ENCODE measurements around the gene ME3. TPM values are rescaled to one million over a fixed set of nuclear protein-coding genes. Genes with fewer than 3 reads are reported as not detected.

Gene ME3
- total and polyA plus RNA-seq, 2 experiments from 2014 or later, result 7.5 to 10.9 TPM

DNA sequence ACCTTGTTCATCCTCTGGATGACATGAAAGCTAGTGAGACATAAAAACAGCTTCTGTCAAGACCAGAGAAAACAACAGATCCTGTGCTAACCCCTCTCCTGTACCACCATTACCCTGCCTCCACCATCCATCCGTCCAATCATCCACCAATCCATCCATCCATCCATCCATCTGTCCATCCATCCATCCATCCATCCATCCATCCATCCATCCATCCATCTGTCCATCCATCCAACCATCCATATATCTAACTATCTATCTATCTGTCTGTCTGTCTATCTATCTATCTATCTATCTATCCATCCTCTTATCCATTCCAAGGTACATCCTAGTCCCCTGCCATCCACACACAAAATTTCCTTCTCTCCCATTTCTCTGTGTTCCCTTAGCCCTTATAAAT, 46.6 kb upstream of the ME3 start:
- Histone ChIP-seq H3K36me3 (ENCODE audit: low read depth) (0 out of 2 replicates have a peak, but pooled peaks cover 3% of the 10 kb centered on the region), H3K9me3 (ENCODE audit: low read depth) (no peaks in the 10 kb centered on the region), H3K27me3 (replicated peaks; ENCODE audit: insufficient read depth) (no peaks in the 10 kb centered on the region), H4K20me1 (ENCODE audit: insufficient read depth) (no peaks in the 10 kb centered on the region), H3K79me2 (ENCODE audit: insufficient read depth) (no peaks in the 10 kb centered on the region), H3K4me2 (ENCODE audit: unreplicated experiment) (peak overlapping the region; percentile 58), H3K4me1 (ENCODE audit: insufficient read depth) (peaks cover 44% of the 10 kb centered on the region), H3K27ac (no peak overlapping the region), H3K9ac (no peak overlapping the region), H2AFZ (no peak overlapping the region), H3K4me3 (no peak overlapping the region), H3K9me2 (ENCODE audit: insufficient read depth) (no peaks in the 10 kb centered on the region), H3F3A (ENCODE audit: insufficient read depth) (peaks cover 29% of the 10 kb centered on the region)
- WGBS, 2 experiments (ENCODE audit: low coverage in 1 of 2, low lambda C conversion rate in 2 of 2, missing lambda C conversion rate in 2 of 2), result 95 to 97% methylated on average over 1 of the region's 1 CpG
- no peak for TF ChIP-seq EZH2phosphoT487 (IDR thresholded peaks at IDR 0.05; ENCODE audit: insufficient read depth, low read depth)
- no peak for TF ChIP-seq EZH2 (IDR thresholded peaks at IDR 0.05; ENCODE audit: insufficient read depth, poor library complexity, severe bottlenecking)
- no peak for DNase-seq
- in situ Hi-C loops (cut with MboI), result no loop called here

DNA sequence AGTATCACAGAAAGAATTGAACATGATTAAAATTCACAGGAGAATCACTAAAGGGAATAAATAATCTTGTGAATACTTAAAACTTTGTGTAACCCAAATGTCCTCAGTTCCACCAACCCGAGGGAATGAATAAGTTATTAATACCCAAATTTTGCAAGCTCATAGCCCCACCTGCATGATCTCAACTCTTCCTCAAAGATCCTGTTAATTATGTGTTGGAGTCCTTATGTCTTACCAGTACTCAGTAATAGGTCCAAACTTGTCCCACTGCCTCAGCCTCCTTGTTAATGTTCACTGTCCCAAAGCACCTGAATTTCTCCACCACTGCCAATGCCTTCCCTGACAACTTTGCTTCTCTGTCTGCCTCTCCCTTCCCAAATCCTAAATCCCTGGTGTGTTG, 46.1 kb upstream of the ME3 start:
- Histone ChIP-seq H3K79me2 (ENCODE audit: insufficient read depth) (no peaks in the 10 kb centered on the region), H3K27me3 (replicated peaks; ENCODE audit: insufficient read depth) (no peaks in the 10 kb centered on the region), H3K27ac (no peak overlapping the region), H4K20me1 (ENCODE audit: insufficient read depth) (no peaks in the 10 kb centered on the region), H3K4me1 (ENCODE audit: insufficient read depth) (peaks cover 44% of the 10 kb centered on the region), H3K4me2 (ENCODE audit: unreplicated experiment) (no peak overlapping the region), H3K9ac (no peak overlapping the region), H3K9me3 (ENCODE audit: low read depth) (no peaks in the 10 kb centered on the region), H3K36me3 (ENCODE audit: low read depth) (0 out of 2 replicates have a peak, but pooled peaks cover 3% of the 10 kb centered on the region), H3F3A (ENCODE audit: insufficient read depth) (peaks cover 29% of the 10 kb centered on the region), H3K4me3 (no peak overlapping the region), H2AFZ (no peak overlapping the region), H3K9me2 (ENCODE audit: insufficient read depth) (no peaks in the 10 kb centered on the region)
- WGBS, 2 experiments (ENCODE audit: low coverage in 1 of 2, low lambda C conversion rate in 2 of 2, missing lambda C conversion rate in 2 of 2), result 93 to 100% methylated on average over 1 of the region's 1 CpG
- no peak for DNase-seq
- no peak for TF ChIP-seq EZH2 (IDR thresholded peaks at IDR 0.05; ENCODE audit: insufficient read depth, poor library complexity, severe bottlenecking)
- in situ Hi-C loops (cut with MboI), result no loop called here

DNA sequence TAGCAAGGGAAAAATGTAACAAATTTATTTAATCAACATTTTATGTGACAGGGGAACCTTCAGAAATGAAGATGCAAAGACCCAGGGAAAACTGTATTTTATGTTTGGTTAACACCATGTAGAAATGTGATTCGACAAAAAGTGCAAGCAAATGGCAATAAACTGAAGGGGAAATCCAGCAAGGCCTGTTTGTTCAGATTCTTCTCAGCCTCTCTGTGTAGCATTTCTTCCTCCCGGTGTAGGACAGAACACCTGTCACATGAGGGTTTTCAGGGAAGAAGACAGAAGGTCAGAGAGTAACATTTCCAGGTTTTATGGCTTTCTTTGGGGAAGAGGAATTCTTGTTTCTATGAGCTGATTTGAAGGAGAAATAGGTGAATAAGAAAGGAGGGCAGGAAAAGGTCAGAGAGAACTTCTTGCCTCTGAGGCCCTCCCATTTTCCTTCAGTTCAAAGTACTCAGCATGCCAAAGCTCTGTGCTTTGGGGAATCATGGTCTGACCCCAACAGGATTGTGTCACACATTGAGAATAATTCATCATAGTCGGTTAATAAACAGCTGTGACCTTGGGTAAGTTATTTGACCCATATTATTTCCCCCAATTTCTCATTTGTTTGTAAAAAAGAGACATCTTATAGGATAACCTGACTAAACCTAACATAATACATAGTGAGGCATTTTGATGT, 45.5 kb upstream of the ME3 start:
- Histone ChIP-seq H4K20me1 (ENCODE audit: insufficient read depth) (no peaks in the 10 kb centered on the region), H3K9me2 (ENCODE audit: insufficient read depth) (no peaks in the 10 kb centered on the region), H3K4me2 (ENCODE audit: unreplicated experiment) (no peak overlapping the region), H3K27me3 (replicated peaks; ENCODE audit: insufficient read depth) (no peaks in the 10 kb centered on the region), H3K9me3 (ENCODE audit: low read depth) (no peaks in the 10 kb centered on the region), H3K79me2 (ENCODE audit: insufficient read depth) (no peaks in the 10 kb centered on the region), H3F3A (ENCODE audit: insufficient read depth) (peaks cover 29% of the 10 kb centered on the region), H3K9ac (no peak overlapping the region), H2AFZ (no peak overlapping the region), H3K4me1 (ENCODE audit: insufficient read depth) (peaks cover 44% of the 10 kb centered on the region), H3K27ac (no peak overlapping the region), H3K4me3 (no peak overlapping the region), H3K36me3 (ENCODE audit: low read depth) (0 out of 2 replicates have a peak, but pooled peaks cover 3% of the 10 kb centered on the region)
- WGBS, 2 experiments (ENCODE audit: low coverage in 1 of 2, low lambda C conversion rate in 2 of 2, missing lambda C conversion rate in 2 of 2), result 90 to 97% methylated on average over 3 of the region's 3 CpGs
- in situ Hi-C loops (cut with MboI), result no loop called here
- no peak for DNase-seq
- TF ChIP-seq EZH2 (IDR thresholded peaks at IDR 0.05; ENCODE audit: insufficient read depth, poor library complexity, severe bottlenecking), result no peak
- no peak for TF ChIP-seq EZH2phosphoT487 (IDR thresholded peaks at IDR 0.05; ENCODE audit: insufficient read depth, low read depth)

DNA sequence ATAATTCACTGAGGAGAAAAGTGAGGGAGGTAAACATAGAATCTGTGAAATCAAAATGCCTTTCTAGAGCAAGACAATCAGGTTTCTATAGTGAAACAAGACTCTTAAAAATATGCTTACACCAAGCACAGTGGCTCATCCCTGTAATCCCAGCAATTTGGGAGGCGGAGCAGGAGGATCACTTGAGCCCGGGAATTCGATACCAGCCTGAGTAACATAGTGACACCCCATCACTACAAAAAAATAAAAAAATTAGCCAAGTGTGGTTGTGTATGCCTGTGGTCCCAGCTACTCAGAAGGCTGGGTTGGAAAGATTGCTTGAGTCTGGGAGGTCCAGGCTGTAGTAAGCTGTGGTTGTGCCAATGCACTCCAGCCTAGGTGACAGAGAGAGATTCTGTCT, 43.2 kb upstream of the ME3 start:
- H3K4me3 ChIP-seq, result no peak overlapping the region
- TF ChIP-seq EZH2phosphoT487 (IDR thresholded peaks at IDR 0.05; ENCODE audit: insufficient read depth, low read depth), result no peak
- TF ChIP-seq EZH2 (IDR thresholded peaks at IDR 0.05; ENCODE audit: insufficient read depth, poor library complexity, severe bottlenecking), result no peak
- peaks cover 14% of the 10 kb centered on the region for H3F3A ChIP-seq (ENCODE audit: insufficient read depth)
- WGBS, 2 experiments (ENCODE audit: low coverage in 1 of 2, low lambda C conversion rate in 2 of 2, missing lambda C conversion rate in 2 of 2), result 80 to 85% methylated on average over 3 of the region's 3 CpGs
- in situ Hi-C loops (cut with MboI), result no loop called here
- H3K4me2 ChIP-seq (ENCODE audit: unreplicated experiment), result no peak overlapping the region
- no peaks in the 10 kb centered on the region for H3K9me3 ChIP-seq (ENCODE audit: low read depth)
- H3K79me2 ChIP-seq (ENCODE audit: insufficient read depth), result no peaks in the 10 kb centered on the region
- H2AFZ ChIP-seq, result no peak overlapping the region
- H3K27me3 ChIP-seq (replicated peaks; ENCODE audit: insufficient read depth), result no peaks in the 10 kb centered on the region
- H3K27ac ChIP-seq, result no peak overlapping the region
- no peaks in the 10 kb centered on the region for H4K20me1 ChIP-seq (ENCODE audit: insufficient read depth)
- no peaks in the 10 kb centered on the region for H3K36me3 ChIP-seq (ENCODE audit: low read depth)
- no peak for DNase-seq
- H3K9ac ChIP-seq, result no peak overlapping the region
- no peaks in the 10 kb centered on the region for H3K9me2 ChIP-seq (ENCODE audit: insufficient read depth)
- peaks cover 24% of the 10 kb centered on the region for H3K4me1 ChIP-seq (ENCODE audit: insufficient read depth)

Measured in GM23248 (cell line).